Panc1 (cell line): ENCODE data around the gene FLRT1.
"Not testable (repeated sequence)": the region's sequence is repeated elsewhere in the genome, so short reads cannot be mapped to it uniquely, and the experiment has no call there.

ENCODE experiments used
- POLR2AphosphoS5 ChIP-seq: IDR thresholded peaks from 2 replicates; pipeline ENCODE4 v1.6.1; 2012; ENCODE audit warnings: mild to moderate bottlenecking, low read depth, low read length, moderate library complexity
- REST ChIP-seq, 2 experiments: IDR thresholded peaks; 2 replicates each; pipeline ENCODE4 v1.6.1; 2011 to 2012; ENCODE audit warnings: low read depth in 2 of 2, control low read depth in 1 of 2, low read length in 1 of 2, mild to moderate bottlenecking in 1 of 2, moderate library complexity in 1 of 2; ENCODE audit not compliant: insufficient read depth in 1 of 2
- TF ChIP-seq, protein P1 (sequence below): fragments of 450-650 bp; IDR thresholded peaks from 2 replicates; pipeline ENCODE4 v1.5.1; 2017; ENCODE audit warnings: mild to moderate bottlenecking

DNA sequence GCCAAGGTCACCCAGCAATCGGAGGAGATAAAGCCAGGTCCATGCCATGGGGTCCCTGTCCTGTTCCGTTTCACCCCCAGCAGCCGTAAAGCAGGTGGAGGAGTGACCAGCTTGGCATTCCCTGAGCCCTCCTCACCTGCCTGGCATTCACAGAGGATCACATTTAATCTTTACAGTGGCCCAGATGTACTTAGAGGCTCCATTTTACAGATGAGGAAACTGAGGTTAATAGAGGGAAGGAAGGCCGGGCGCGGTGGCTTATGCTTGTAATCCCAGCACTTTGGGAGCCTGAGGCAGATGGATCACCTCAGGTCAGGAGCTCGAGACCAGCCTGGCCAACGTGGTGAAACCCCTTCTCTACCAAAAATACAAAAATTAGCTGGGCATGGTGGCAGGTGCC, 11.6 kb downstream of the FLRT1 start:
- TF ChIP-seq, protein P1, sequence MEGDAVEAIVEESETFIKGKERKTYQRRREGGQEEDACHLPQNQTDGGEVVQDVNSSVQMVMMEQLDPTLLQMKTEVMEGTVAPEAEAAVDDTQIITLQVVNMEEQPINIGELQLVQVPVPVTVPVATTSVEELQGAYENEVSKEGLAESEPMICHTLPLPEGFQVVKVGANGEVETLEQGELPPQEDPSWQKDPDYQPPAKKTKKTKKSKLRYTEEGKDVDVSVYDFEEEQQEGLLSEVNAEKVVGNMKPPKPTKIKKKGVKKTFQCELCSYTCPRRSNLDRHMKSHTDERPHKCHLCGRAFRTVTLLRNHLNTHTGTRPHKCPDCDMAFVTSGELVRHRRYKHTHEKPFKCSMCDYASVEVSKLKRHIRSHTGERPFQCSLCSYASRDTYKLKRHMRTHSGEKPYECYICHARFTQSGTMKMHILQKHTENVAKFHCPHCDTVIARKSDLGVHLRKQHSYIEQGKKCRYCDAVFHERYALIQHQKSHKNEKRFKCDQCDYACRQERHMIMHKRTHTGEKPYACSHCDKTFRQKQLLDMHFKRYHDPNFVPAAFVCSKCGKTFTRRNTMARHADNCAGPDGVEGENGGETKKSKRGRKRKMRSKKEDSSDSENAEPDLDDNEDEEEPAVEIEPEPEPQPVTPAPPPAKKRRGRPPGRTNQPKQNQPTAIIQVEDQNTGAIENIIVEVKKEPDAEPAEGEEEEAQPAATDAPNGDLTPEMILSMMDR = not testable (repeated sequence)
- TF ChIP-seq POLR2AphosphoS5; REST (IDR thresholded peaks at IDR 0.05; ENCODE audit: insufficient read depth in 1 of 2, low read depth in 2 of 2, low read length in 1 of 2): not testable (repeated sequence)
